Lower lobe of right lung (tissue), 2 donors: ENCODE results near the gene GRIK2. TPM values are rescaled to one million over a fixed set of nuclear protein-coding genes. Genes with fewer than 3 reads are reported as not detected.
"Not testable (repeated sequence)": the region's sequence is repeated elsewhere in the genome, so short reads cannot be mapped to it uniquely, and the experiment has no call there.

Source experiments
- ATAC-seq, 2 donors: fragments of 200-7000 bp; cut with Tn5 transposase; one replicate each; pipeline ENCODE4 v1.9.1; 2020 to 2022; ENCODE audit warnings: mild to moderate bottlenecking in 2 of 2, moderate library complexity in 2 of 2
- DNase-seq: peaks from one replicate; pipeline ENCODE4 v3.0.0-alpha.2; 2020
- H3K27ac ChIP-seq: fragments of 200-600 bp; one replicate; pipeline ENCODE4 v1.8.0; 2022
- H3K27me3 ChIP-seq: fragments of 200-600 bp; one replicate; pipeline ENCODE4 v1.8.0; 2022; ENCODE audit warnings: low read depth
- H3K36me3 ChIP-seq: fragments of 200-600 bp; one replicate; pipeline ENCODE4 v1.8.0; 2022; ENCODE audit warnings: mild to moderate bottlenecking
- H3K4me1 ChIP-seq: fragments of 200-600 bp; one replicate; pipeline ENCODE4 v1.8.0; 2022
- H3K4me3 ChIP-seq: fragments of 200-600 bp; one replicate; pipeline ENCODE4 v1.8.0; 2022; ENCODE audit warnings: mild to moderate bottlenecking
- H3K9me3 ChIP-seq: fragments of 200-600 bp; one replicate; pipeline ENCODE4 v1.8.0; 2022
- intact Hi-C: fragments of 100-400 bp; cut with DNase I; formaldehyde crosslinking; loops from one replicate; pipeline ENCODE4 v1.11.0; 2022
- total RNA-seq: library from RNA; stranded (reverse); fragmentation: NEBNext Ultra II Directional; extraction: Animal tissue kit (Norgen Biotek cat#: 25700); gene quantifications from one replicate; pipeline ENCODE4 v1.2.1, GENCODE V29; 2021
- TF ChIP-seq, protein P1 (sequence below): fragments of 200-600 bp; IDR thresholded peaks from one replicate; pipeline ENCODE4 v1.8.0; 2022; ENCODE audit warnings: antibody characterized with exemption, mild to moderate bottlenecking
- donor health status: DM: no; HTN: yes; CAD: no; lungs with severe emphysema.

GRIK2 gene
- total RNA-seq, 1 donor from 2014 or later = 0.62 TPM

DNA sequence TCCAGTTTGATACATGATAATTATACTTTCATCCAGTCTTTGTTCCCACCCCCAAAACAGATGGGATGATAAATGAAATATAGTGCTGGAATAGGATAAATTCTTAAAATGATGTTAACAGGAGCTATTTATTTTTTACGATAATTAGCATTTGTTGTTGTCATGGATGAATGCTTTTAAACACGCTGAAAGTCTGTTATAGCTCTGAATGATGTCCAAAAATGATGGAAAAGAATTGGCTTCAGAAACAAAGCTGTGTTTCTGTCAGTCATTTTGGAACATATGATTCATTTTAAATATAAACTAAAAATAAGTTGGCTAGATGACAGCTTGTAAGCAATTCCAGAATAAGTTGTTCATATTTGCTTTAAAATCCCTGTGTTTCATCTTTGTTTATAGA, 237.4 kb downstream of the GRIK2 start:
- TF ChIP-seq, protein P1, sequence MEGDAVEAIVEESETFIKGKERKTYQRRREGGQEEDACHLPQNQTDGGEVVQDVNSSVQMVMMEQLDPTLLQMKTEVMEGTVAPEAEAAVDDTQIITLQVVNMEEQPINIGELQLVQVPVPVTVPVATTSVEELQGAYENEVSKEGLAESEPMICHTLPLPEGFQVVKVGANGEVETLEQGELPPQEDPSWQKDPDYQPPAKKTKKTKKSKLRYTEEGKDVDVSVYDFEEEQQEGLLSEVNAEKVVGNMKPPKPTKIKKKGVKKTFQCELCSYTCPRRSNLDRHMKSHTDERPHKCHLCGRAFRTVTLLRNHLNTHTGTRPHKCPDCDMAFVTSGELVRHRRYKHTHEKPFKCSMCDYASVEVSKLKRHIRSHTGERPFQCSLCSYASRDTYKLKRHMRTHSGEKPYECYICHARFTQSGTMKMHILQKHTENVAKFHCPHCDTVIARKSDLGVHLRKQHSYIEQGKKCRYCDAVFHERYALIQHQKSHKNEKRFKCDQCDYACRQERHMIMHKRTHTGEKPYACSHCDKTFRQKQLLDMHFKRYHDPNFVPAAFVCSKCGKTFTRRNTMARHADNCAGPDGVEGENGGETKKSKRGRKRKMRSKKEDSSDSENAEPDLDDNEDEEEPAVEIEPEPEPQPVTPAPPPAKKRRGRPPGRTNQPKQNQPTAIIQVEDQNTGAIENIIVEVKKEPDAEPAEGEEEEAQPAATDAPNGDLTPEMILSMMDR = no peak
- H3K27me3 ChIP-seq = no peaks in the 10 kb centered on the region
- DNase-seq = no peak
- no peak overlapping the region for H3K4me3 ChIP-seq
- no peaks in the 10 kb centered on the region for H3K36me3 ChIP-seq
- ATAC-seq = no peak
- H3K4me1 ChIP-seq = no peaks in the 10 kb centered on the region
- H3K9me3 ChIP-seq = no peaks in the 10 kb centered on the region
- H3K27ac ChIP-seq = no peak overlapping the region
- intact Hi-C loops = no loop called here

DNA sequence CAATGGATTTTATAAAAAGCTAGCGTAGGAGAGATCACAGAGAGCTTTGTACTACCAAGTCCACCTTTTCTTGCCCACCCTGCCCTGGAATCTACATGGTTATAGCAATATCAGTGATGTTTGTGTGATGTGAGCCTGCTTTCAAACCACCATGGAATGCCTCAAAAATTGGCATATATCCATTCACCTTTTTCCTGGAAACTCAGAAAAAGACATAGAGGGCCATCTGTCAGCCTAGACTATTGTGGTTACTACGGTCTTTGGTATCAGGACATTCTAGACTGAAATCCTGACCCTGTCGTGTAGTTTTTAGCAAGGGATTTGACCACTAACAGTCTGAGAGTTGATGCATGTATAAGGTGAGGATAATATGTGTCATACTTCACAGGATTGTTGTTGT, 239.6 kb downstream of the GRIK2 start:
- ATAC-seq (no peak), DNase-seq (no peak)
- Histone ChIP-seq H3K4me3 (no peak overlapping the region), H3K4me1 (no peaks in the 10 kb centered on the region), H3K9me3 (no peaks in the 10 kb centered on the region), H3K27ac (no peak overlapping the region), H3K36me3 (no peaks in the 10 kb centered on the region), H3K27me3 (no peaks in the 10 kb centered on the region)
- TF ChIP-seq, protein P1 = no peak
- intact Hi-C loops = no loop called here

DNA sequence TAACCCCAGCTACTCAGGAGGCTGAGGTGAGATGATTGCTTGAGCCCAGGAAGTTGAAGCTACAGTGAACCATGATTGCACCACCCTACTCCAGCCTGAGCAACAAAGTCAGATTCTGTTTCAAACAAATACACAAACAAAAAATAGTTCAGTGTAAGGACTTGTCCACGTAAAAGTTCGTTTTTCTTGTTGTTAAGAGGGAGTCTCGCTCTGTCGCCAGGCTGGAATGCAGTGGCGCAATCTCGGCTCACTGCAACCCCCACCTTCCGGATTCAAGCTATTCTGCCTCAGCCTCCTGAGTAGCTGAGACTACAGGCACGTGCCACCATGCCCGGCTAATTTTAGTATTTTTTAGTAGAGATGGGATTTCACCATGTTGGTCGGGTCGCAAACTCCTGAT, 245.4 kb downstream of the GRIK2 start:
- H3K36me3 ChIP-seq, DNase-seq, ATAC-seq, H3K27me3 ChIP-seq, intact Hi-C loops, H3K4me3 ChIP-seq, H3K4me1 ChIP-seq, H3K9me3 ChIP-seq, H3K27ac ChIP-seq: not testable (repeated sequence)

DNA sequence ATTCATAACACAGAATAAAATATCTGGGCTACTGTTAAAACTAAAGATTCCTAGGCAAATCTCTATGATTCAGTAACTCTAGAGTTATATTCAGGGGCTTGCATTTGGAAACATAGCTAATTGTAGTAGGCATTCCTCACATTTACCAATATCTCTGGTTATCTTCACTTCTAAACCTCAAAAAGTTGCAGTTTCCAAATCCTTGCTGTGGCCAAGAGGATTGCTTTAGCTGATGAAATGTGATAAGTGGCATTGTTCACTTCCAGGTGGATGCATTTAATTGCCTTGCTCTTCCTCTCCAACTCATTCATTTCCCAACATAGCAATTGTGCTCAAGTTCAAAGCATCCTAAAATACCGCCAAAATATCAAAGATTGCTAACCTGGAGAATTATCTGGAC, 246.6 kb downstream of the GRIK2 start:
- Histone ChIP-seq H3K27me3 (no peaks in the 10 kb centered on the region), H3K9me3 (no peaks in the 10 kb centered on the region), H3K4me1 (no peaks in the 10 kb centered on the region), H3K36me3 (no peaks in the 10 kb centered on the region), H3K4me3 (no peak overlapping the region), H3K27ac (no peak overlapping the region)
- ATAC-seq (no peak), DNase-seq (no peak)
- intact Hi-C loops = no loop called here
- TF ChIP-seq, protein P1 = no peak

DNA sequence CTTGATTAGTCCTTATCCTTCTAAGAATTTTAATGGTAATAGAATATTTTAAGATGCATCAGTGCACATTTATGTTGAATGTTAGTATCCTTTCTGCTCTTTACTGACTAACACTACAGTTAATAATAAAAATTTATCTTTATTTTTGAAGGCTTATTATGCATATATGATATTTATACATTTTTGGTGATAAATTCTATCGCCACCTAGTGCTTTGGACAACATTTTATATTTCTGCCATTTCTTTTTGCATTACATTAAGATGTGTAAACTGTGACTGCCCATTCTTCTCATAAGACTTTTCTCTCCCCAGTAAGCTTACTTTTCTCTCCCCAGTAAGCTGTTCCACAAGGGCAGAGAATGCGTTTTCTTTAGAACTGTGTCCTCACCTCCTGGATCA, 252.3 kb downstream of the GRIK2 start:
- DNase-seq (no peak), ATAC-seq (no peak)
- Histone ChIP-seq H3K36me3 (no peaks in the 10 kb centered on the region), H3K4me1 (no peaks in the 10 kb centered on the region), H3K27ac (no peak overlapping the region), H3K27me3 (no peaks in the 10 kb centered on the region), H3K4me3 (no peak overlapping the region), H3K9me3 (no peaks in the 10 kb centered on the region)
- TF ChIP-seq, protein P1 = no peak
- intact Hi-C loops = no loop called here

DNA sequence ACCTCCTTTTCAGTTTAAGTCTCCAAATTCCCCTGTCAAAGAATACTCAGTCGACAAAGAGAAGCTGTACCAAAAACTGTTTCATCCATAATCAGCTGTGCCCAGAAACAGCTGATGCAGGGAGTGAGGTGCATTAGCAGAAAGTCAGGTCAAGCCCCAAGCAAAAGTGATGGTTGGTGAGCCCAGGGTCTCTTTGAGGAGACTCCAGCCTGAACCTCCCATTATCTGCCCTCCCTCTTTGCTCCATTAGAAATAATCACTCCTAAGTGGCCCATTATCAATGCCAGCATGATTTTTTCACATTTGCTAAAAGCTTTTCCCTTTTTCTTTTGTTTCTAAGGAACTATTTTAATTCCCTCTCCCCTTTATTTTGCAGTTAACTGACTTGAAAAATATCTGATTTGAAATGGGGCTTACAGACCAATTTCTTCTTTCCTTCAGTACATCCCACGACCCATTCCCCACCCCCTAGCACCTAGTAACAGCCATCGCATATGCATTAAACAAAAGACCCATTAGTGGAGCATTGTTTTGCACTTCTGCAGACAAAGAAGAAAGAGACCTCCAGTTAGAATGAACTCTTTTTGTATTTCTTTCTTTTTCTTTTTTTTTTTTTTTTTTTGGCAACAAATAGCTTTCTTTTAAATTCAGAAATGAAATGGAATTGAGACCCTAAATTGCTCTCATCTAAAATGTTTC, 257.0 kb downstream of the GRIK2 start:
- H3K27ac ChIP-seq = no peak overlapping the region
- no peak for ATAC-seq
- no peak overlapping the region for H3K4me3 ChIP-seq
- DNase-seq = no peak
- H3K36me3 ChIP-seq = no peaks in the 10 kb centered on the region
- TF ChIP-seq, protein P1 = no peak
- no peaks in the 10 kb centered on the region for H3K9me3 ChIP-seq
- H3K27me3 ChIP-seq = no peaks in the 10 kb centered on the region
- intact Hi-C loops = no loop called here
- no peaks in the 10 kb centered on the region for H3K4me1 ChIP-seq
